Neural progenitor cell (in vitro differentiated cells): ENCODE data around the gene ZNF836.

ENCODE experiments used
- EZH2 ChIP-seq: fragments of 200-600 bp; sonication (generic); IDR thresholded peaks from 2 replicates; pipeline ENCODE4 v1.6.1; 2017; ENCODE audit warnings: antibody characterized with exemption, mild to moderate bottlenecking, moderate library complexity
- TF ChIP-seq, protein P1 (sequence below): fragments of 200-600 bp; sonication (generic); IDR thresholded peaks from 2 replicates; pipeline ENCODE4 v1.5.1; 2017; ENCODE audit warnings: antibody characterized with exemption, mild to moderate bottlenecking

DNA sequence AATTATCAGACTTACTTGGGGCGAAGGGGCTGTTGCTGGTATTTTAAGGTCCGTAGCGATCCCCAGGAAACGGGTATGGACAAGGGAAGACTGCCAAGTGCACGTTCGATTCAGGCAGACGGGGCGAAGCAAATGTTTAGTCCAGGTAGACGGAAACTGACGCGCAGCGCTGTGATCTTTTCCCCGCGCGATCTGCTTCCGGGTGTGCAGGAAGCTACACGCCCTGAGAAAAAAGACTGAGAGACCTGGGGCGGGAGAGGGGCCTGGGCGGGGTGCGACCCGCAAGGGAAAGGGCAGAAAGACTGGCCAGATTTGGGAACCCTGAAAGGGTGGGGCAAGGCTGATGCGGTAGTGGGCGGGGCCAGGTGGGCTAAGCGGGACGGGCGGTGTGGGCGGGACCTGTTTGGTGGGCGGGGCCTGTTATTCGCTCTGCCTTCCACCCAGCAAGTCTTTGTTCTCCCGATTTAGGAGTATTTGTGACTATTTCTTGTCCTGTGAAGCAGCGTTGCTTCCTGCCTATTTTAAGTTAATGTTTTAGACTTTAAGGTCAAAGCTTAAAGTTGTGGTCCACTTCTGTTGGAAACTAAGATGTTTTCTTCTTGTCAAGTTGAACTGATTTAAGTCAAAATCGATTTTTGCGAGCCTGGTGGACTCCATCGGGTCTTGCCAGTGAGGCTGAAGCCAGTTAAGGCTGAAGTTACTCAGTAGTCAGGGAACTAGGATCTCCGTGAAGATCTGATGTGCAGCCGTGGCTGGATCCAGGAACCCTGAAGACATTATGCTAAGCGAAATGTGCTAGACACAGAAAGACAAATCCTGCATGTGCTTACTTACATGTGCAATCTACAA lies at the start of gene ZNF836:
- TF ChIP-seq, protein P1, sequence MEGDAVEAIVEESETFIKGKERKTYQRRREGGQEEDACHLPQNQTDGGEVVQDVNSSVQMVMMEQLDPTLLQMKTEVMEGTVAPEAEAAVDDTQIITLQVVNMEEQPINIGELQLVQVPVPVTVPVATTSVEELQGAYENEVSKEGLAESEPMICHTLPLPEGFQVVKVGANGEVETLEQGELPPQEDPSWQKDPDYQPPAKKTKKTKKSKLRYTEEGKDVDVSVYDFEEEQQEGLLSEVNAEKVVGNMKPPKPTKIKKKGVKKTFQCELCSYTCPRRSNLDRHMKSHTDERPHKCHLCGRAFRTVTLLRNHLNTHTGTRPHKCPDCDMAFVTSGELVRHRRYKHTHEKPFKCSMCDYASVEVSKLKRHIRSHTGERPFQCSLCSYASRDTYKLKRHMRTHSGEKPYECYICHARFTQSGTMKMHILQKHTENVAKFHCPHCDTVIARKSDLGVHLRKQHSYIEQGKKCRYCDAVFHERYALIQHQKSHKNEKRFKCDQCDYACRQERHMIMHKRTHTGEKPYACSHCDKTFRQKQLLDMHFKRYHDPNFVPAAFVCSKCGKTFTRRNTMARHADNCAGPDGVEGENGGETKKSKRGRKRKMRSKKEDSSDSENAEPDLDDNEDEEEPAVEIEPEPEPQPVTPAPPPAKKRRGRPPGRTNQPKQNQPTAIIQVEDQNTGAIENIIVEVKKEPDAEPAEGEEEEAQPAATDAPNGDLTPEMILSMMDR = no peak
- TF ChIP-seq EZH2 = no peak
